Astrocyte (in vitro differentiated cells and primary cell): ENCODE data around the gene PIGT. TPM values are rescaled to one million over a fixed set of nuclear protein-coding genes. Genes with fewer than 3 reads are reported as not detected.

ENCODE experiments used
- DNase-seq: peaks from one replicate; pipeline ENCODE4 v3.0.0-alpha.2; 2010; ENCODE audit warnings: low read depth
- FAIRE-seq: peaks from 2 replicates; lab custom pipeline; 2011; peaks lifted over from hg19 to GRCh38; lab: Jason Lieb, UNC
- H2AFZ ChIP-seq: 2 replicates; pipeline ENCODE4 v1.6.0; 2012; ENCODE audit warnings: low read depth, low read length, inconsistent platforms
- H3K27ac ChIP-seq: 2 replicates; pipeline ENCODE4 v1.5.1; 2011; ENCODE audit warnings: low read depth, low read length, inconsistent platforms
- H3K27me3 ChIP-seq: 2 replicates; pipeline ENCODE4 v1.6.0; 2011; ENCODE audit warnings: low read length, inconsistent platforms; ENCODE audit not compliant: insufficient read depth
- H3K36me3 ChIP-seq: 2 replicates; pipeline ENCODE4 v1.5.1; 2011; ENCODE audit warnings: low read length, inconsistent platforms; ENCODE audit not compliant: insufficient read depth
- H3K4me1 ChIP-seq: 2 replicates; pipeline ENCODE4 v1.5.1; 2011; ENCODE audit warnings: low read length, inconsistent platforms; ENCODE audit not compliant: insufficient read depth
- H3K4me2 ChIP-seq: 2 replicates; pipeline ENCODE4 v1.6.0; 2012; ENCODE audit warnings: low read length, inconsistent platforms
- H3K4me3 ChIP-seq: 2 replicates; pipeline ENCODE4 v1.5.1; 2011; ENCODE audit warnings: low read depth, mild to moderate bottlenecking, low read length, inconsistent platforms; ENCODE audit not compliant: insufficient read depth
- H3K79me2 ChIP-seq: 2 replicates; pipeline ENCODE4 v1.6.0; 2012; ENCODE audit warnings: mild to moderate bottlenecking, low read length, inconsistent platforms; ENCODE audit not compliant: insufficient read depth
- H3K9ac ChIP-seq: 2 replicates; pipeline ENCODE4 v1.6.0; 2012; ENCODE audit warnings: mild to moderate bottlenecking, low read length, inconsistent platforms
- H3K9me3 ChIP-seq: 2 replicates; pipeline ENCODE4 v1.5.1; 2012; ENCODE audit warnings: low read depth, mild to moderate bottlenecking, low read length, inconsistent platforms; ENCODE audit not compliant: insufficient read depth
- H4K20me1 ChIP-seq: 2 replicates; pipeline ENCODE4 v1.6.0; 2012; ENCODE audit warnings: low read length, inconsistent platforms; ENCODE audit not compliant: insufficient read depth
- H3K27ac Mint-ChIP-seq: one replicate; pipeline ENCODE4 v1.8.0; 2021; ENCODE audit warnings: mild to moderate bottlenecking, mixed read lengths; ENCODE audit not compliant: unreplicated experiment
- H3K27me3 Mint-ChIP-seq: one replicate; pipeline ENCODE4 v1.8.0; 2021; ENCODE audit warnings: low read depth, mixed read lengths; ENCODE audit not compliant: unreplicated experiment
- H3K36me3 Mint-ChIP-seq: one replicate; pipeline ENCODE4 v1.8.0; 2021; ENCODE audit warnings: low read depth, mixed read lengths; ENCODE audit not compliant: unreplicated experiment
- H3K4me1 Mint-ChIP-seq: one replicate; pipeline ENCODE4 v1.8.0; 2021; ENCODE audit warnings: low read depth, mixed read lengths; ENCODE audit not compliant: unreplicated experiment
- H3K4me3 Mint-ChIP-seq: one replicate; pipeline ENCODE4 v1.8.0; 2021; ENCODE audit warnings: mild to moderate bottlenecking, moderate library complexity, mixed read lengths; ENCODE audit not compliant: unreplicated experiment
- H3K9me3 Mint-ChIP-seq: one replicate; pipeline ENCODE4 v1.8.0; 2021; ENCODE audit warnings: mild to moderate bottlenecking, mixed read lengths; ENCODE audit not compliant: unreplicated experiment
- CTCF ChIP-seq: IDR thresholded peaks from 2 replicates; pipeline ENCODE4 v1.5.1; 2011; ENCODE audit warnings: low read depth, mild to moderate bottlenecking, inconsistent platforms, low read length, moderate library complexity; ENCODE audit not compliant: insufficient read depth
- EZH2 ChIP-seq: IDR thresholded peaks from 2 replicates; pipeline ENCODE4 v1.6.1; 2012; ENCODE audit warnings: mild to moderate bottlenecking, low read length, inconsistent platforms; ENCODE audit not compliant: insufficient read depth
- total RNA-seq: library from RNA; stranded (reverse); gene quantifications from 2 replicates; pipeline ENCODE4 v1.2.1, GENCODE V29; 2021

The PIGT gene
- total RNA-seq, 1 donor from 2014 or later = 83.7 TPM

DNA sequence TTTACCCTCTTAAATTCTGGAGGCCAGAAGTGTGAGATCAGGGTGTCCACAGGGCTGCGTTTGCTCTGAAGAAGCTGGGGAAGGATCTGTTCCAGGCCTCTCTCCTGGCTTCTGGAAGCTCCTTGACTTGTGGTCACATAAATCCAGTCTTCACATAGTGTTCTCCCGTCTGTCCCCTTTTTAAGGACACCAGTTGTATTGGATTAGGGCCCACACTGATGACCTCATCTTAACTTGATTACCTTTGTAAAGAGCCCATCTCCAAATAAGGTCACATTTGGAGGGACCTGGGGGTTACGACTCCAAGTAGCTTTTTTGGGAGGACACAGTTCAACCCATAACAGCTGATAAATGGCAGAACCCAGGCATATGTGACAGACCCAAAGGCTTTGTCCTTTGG, 33.6 kb downstream of the PIGT start:
- no peaks in the 10 kb centered on the region for H3K4me1 ChIP-seq
- H3K4me3 Mint-ChIP-seq = no peak overlapping the region
- no peak overlapping the region for H3K9ac ChIP-seq
- peaks cover 23% of the 10 kb centered on the region for H3K27me3 Mint-ChIP-seq
- H3K27ac Mint-ChIP-seq = no peak overlapping the region
- FAIRE-seq (no peak), DNase-seq (no peak)
- no peak overlapping the region for H3K4me2 ChIP-seq
- TF ChIP-seq EZH2 (no peak), CTCF (no peak)
- no peaks in the 10 kb centered on the region for H3K79me2 ChIP-seq
- no peak overlapping the region for H2AFZ ChIP-seq
- no peaks in the 10 kb centered on the region for H3K9me3 Mint-ChIP-seq
- no peaks in the 10 kb centered on the region for H4K20me1 ChIP-seq
- H3K9me3 ChIP-seq = no peaks in the 10 kb centered on the region
- no peaks in the 10 kb centered on the region for H3K36me3 Mint-ChIP-seq
- no peak overlapping the region for H3K4me3 ChIP-seq
- H3K27me3 ChIP-seq = peaks cover 27% of the 10 kb centered on the region
- no peaks in the 10 kb centered on the region for H3K36me3 ChIP-seq
- H3K27ac ChIP-seq = no peak overlapping the region
- H3K4me1 Mint-ChIP-seq = no peaks in the 10 kb centered on the region

DNA sequence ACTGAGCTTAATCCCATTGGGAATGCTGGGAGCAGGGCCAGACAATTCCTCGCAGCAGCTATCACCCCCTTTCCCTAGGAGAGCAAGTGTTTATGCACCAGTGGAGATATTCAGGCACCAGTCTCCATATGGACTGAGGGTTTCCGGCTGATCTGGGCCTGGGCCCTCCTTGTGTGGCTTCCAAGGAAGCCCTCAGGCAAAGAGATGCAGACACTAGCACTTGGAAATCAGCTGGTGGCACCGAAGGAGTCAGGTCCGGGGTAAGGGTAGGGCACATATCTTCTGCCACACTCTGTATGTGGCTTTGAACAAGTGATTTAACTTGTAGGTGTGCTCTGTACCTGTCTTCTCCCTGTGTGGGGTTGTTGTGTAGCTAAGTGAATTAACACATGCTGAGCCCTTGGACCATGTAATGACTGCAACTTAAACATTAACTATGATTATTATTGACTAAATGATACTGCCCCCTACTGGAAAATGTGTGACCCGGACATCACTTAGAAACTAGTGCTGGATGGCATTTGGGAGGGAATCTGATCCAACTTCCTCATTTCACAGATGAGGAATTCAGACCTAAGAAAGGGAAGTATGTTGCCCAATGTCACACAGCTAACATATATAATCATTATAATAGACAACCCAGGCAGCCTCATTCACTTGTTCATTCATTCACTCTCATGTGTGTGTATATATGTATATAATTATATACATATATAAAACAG, 34.3 kb downstream of the PIGT start:
- H3K27me3 Mint-ChIP-seq = peaks cover 22% of the 10 kb centered on the region
- no peaks in the 10 kb centered on the region for H3K36me3 ChIP-seq
- DNase-seq = peak; percentile 18
- no peaks in the 10 kb centered on the region for H4K20me1 ChIP-seq
- no peaks in the 10 kb centered on the region for H3K4me1 Mint-ChIP-seq
- H2AFZ ChIP-seq = no peak overlapping the region
- peaks cover 25% of the 10 kb centered on the region for H3K27me3 ChIP-seq
- H3K4me2 ChIP-seq = no peak overlapping the region
- H3K79me2 ChIP-seq = no peaks in the 10 kb centered on the region
- TF ChIP-seq CTCF (peak; percentile 60), EZH2 (no peak)
- H3K9ac ChIP-seq = no peak overlapping the region
- H3K9me3 Mint-ChIP-seq = no peaks in the 10 kb centered on the region
- no peak overlapping the region for H3K27ac Mint-ChIP-seq
- H3K4me3 Mint-ChIP-seq = no peak overlapping the region
- H3K4me1 ChIP-seq = no peaks in the 10 kb centered on the region
- no peak overlapping the region for H3K27ac ChIP-seq
- no peak overlapping the region for H3K4me3 ChIP-seq
- no peak for FAIRE-seq
- no peaks in the 10 kb centered on the region for H3K9me3 ChIP-seq
- no peaks in the 10 kb centered on the region for H3K36me3 Mint-ChIP-seq

GRCh38 chr20:45452238-45452637, 36.3 kb downstream of the PIGT start:
- Histone ChIP-seq H3K36me3 (no peaks in the 10 kb centered on the region), H3K27ac (no peak overlapping the region), H3K9ac (no peak overlapping the region), H3K4me2 (no peak overlapping the region), H2AFZ (no peak overlapping the region), H3K79me2 (no peaks in the 10 kb centered on the region), H3K27me3 (peaks cover 18% of the 10 kb centered on the region), H3K4me3 (no peak overlapping the region), H3K4me1 (no peaks in the 10 kb centered on the region), H4K20me1 (no peaks in the 10 kb centered on the region), H3K9me3 (no peaks in the 10 kb centered on the region)
- Mint-ChIP-seq H3K9me3 (no peaks in the 10 kb centered on the region), H3K27me3 (peaks cover 22% of the 10 kb centered on the region), H3K27ac (no peak overlapping the region), H3K36me3 (no peaks in the 10 kb centered on the region), H3K4me1 (no peaks in the 10 kb centered on the region), H3K4me3 (no peak overlapping the region)
- FAIRE-seq = no peak
- TF ChIP-seq CTCF = no peak
- no peak for TF ChIP-seq EZH2
- DNase-seq = no peak
